Thoracic aorta endothelial cell (primary cell): ENCODE results near the gene FBXW8. TPM values are rescaled to one million over a fixed set of nuclear protein-coding genes. Genes with fewer than 3 reads are reported as not detected.

Experiments used
- total RNA-seq: library from RNA; depleted of rRNA; stranded (reverse); fragments of >200 nt; gene quantifications from 2 replicates; pipeline ENCODE4 v1.2.3, GENCODE V29; 2012

FBXW8 gene
- 15.1 and 19.3 TPM in 2 replicates for total RNA-seq

DNA sequence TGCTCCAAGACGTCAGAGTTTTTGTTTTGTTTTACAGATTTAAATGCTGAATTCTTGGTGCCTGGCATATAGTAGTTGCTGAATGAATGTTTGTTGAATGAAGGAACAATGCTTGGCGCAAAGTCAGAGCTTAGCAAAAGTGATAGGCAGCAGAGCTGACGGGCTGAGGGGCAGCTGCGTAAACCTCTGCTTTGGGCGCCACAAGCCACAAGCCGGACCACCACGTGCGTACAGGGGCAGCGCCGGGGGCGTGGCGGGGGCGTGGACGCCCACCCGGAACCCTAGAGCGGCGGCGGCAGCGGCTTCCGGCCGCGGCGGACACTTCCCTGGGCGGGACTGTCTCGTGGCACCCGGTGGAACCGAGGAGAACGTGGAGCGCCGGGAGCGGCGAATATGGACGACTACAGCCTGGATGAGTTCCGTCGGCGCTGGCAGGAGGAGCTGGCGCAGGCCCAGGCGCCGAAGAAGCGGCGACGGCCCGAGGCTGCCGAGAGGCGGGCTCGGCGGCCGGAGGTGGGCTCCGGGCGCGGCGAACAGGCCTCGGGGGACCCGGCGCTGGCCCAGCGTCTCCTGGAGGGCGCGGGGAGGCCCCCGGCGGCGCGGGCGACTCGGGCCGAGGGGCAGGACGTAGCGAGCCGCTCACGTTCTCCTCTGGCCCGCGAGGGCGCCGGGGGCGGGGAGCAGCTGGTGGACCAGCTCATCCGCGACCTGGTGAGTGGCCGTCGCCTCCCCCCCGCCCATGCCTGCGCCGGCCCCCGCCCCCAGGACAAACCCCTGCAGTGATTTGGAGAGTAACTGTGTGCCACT, at the start of gene FBXW8:
TSS of gene FBXW8 (plus strand) at position 306 of the 807 bp plus-strand sequence. CDS start at position 394, 88 bp downstream.

DNA sequence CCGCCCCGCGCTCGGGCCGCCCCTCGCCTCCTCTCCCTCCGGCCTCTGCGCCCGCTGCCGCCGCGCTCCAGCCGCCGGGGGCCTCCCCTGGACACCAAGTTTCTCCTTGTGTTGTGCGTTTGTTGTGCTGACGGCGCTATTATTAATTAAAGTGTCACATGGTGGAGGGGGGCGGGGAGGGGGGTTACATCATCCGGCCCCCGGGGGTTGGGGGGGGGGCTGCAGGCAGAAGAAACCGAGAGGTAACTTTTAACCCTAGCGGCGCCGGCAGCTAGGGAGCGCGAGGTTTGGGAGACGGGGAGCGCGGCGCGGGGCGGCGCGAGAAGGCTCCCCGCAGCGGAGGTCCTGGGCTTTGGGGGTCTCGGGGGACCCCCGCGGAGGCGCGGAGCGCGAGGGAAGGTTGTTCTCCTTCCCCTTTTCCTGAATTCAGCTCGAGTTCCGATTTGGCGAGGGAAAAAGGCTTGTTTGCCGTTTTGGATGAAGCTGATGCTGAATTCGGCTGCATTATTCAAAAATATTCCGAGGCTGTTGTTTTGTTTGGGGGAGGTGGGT, 29.3 kb upstream of the FBXW8 start, which contains the start of gene HRK:
TSS of gene HRK (minus strand) at position 117 of the 552 bp plus-strand sequence. CDS start 134 bp downstream, outside the sequence.

Other genes with a start within 250 kb of the FBXW8 start
- 43.6 and 47.5 TPM in 2 replicates for gene SPRING1, start 172.9 kb upstream of the FBXW8 start, total RNA-seq
- gene RNFT2, start 172.6 kb upstream of the FBXW8 start, total RNA-seq = 4.8 and 6.0 TPM in 2 replicates
- gene HRK, start 29.5 kb upstream of the FBXW8 start, total RNA-seq = not detected in 2 replicates
- 0.27 and 0.29 TPM in 2 replicates for gene TESC, start 188.5 kb downstream of the FBXW8 start, total RNA-seq